Neural crest cell (in vitro differentiated cells): Measurements from ENCODE around the gene IGFBP7. TPM values are rescaled to one million over a fixed set of nuclear protein-coding genes. Genes with fewer than 3 reads are reported as not detected.

Experiments
- DNase-seq: peaks from one replicate; pipeline ENCODE4 v3.0.0; 2021; ENCODE audit warnings: low read depth, mixed read lengths, low spot score
- H3K27ac Mint-ChIP-seq: one replicate; pipeline ENCODE4 v1.8.0; 2021; ENCODE audit warnings: mild to moderate bottlenecking, mixed read lengths; ENCODE audit not compliant: unreplicated experiment
- H3K27me3 Mint-ChIP-seq: 2 replicates; pipeline ENCODE4 v1.8.0; 2021; ENCODE audit warnings: low read depth, mild to moderate bottlenecking, mixed read lengths
- H3K36me3 Mint-ChIP-seq: 2 replicates; pipeline ENCODE4 v1.8.0; 2021; ENCODE audit warnings: low read depth, mild to moderate bottlenecking, mixed read lengths
- H3K4me1 Mint-ChIP-seq: 2 replicates; pipeline ENCODE4 v1.8.0; 2021; ENCODE audit warnings: mixed read lengths
- H3K4me3 Mint-ChIP-seq: one replicate; pipeline ENCODE4 v1.8.0; 2021; ENCODE audit warnings: mild to moderate bottlenecking, mixed read lengths
- H3K9me3 Mint-ChIP-seq: 2 replicates; pipeline ENCODE4 v1.8.0; 2021; ENCODE audit warnings: mixed read lengths
- total RNA-seq: library from RNA; stranded (reverse); gene quantifications from 2 replicates; pipeline ENCODE4 v1.2.1, GENCODE V29; 2021
- TF ChIP-seq, protein P1 (sequence below): fragments of 200-600 bp; sonication (generic); conservative IDR thresholded peaks from 2 replicates; pipeline ENCODE4 v1.5.0; 2021; ENCODE audit warnings: antibody characterized with exemption, mild to moderate bottlenecking

IGFBP7 gene
- total RNA-seq, 1 donor from 2014 or later, result 0.82 TPM

DNA sequence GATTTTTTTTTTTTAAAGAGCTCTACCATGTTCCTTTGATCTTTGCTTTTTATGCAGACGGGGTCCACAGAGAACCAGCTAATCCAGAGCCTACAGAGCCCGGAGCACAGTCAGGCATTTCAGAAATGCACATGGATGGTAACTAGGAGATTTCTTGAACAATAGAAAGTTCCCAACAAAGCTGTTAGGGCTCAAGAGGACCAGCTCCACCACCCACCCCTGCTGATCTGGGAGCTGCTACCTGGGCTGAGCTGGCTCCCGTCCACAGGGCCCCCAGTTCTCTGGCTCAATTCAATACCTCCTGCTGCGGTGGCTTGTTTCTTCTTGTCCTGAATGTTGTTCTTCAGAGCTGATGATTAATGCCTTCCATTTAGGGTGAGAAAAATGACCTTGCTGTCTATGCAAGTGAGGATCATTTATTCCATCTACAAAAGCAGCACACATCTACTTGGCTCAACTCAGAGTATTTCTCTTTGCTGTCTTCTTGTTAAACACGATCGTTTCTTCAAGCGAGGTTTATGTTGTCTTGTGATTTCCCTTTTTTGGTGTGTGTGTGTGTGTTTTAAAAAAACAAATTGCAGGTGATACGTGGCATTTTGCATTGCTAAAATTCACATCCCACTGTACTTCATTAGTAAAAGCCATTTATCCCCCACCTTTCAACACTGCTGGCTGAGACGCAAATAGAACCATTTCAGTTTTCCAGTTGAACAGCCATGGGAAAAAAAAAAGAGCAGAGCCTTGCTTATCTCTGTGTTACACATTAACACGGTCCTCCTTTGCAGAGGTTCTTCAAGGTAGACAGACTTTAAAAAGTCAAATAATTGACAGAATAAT lies 31.3 kb downstream of the IGFBP7 start:
- no peaks in the 10 kb centered on the region for H3K27me3 Mint-ChIP-seq
- no peaks in the 10 kb centered on the region for H3K9me3 Mint-ChIP-seq
- TF ChIP-seq, protein P1, sequence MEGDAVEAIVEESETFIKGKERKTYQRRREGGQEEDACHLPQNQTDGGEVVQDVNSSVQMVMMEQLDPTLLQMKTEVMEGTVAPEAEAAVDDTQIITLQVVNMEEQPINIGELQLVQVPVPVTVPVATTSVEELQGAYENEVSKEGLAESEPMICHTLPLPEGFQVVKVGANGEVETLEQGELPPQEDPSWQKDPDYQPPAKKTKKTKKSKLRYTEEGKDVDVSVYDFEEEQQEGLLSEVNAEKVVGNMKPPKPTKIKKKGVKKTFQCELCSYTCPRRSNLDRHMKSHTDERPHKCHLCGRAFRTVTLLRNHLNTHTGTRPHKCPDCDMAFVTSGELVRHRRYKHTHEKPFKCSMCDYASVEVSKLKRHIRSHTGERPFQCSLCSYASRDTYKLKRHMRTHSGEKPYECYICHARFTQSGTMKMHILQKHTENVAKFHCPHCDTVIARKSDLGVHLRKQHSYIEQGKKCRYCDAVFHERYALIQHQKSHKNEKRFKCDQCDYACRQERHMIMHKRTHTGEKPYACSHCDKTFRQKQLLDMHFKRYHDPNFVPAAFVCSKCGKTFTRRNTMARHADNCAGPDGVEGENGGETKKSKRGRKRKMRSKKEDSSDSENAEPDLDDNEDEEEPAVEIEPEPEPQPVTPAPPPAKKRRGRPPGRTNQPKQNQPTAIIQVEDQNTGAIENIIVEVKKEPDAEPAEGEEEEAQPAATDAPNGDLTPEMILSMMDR, result no peak
- H3K4me1 Mint-ChIP-seq, result peaks cover 15% of the 10 kb centered on the region
- DNase-seq, result no peak
- H3K27ac Mint-ChIP-seq, result no peak overlapping the region
- no peaks in the 10 kb centered on the region for H3K36me3 Mint-ChIP-seq
- H3K4me3 Mint-ChIP-seq, result no peak overlapping the region

DNA sequence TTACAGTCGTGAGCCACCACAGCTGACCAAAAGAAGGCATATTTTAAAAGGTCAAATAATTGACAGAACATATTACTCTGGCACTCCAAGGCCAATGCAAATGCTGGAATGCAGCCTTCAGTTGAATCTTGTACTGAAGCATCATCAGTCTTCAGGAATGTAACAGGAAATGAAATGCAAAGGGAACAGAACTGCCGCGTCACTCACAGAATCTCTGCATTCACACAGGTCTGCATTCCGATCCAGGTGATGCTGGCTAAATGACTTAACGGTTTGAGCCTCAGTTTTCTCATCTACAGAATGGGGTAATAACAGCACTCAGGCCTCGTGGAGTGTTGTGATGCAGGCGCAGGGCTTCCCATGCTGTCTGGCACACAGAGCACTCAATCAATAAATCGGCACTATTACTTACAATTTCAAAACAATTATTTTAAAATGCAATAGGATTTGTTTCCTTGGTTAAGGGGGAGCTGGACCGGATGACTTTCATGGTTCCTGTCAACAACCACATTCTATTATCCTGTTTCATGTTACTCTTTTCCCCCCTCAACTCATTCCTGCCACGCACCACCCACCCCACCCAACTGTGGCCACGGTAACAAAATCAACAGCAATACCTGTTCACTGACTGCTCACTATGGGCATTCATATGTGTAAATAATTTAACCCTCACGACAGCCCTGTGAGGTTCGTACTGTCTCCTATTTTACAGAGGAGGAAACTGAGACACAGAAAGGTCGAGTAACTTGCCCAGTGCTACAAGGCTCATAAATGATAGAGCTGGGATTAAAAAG lies 32.4 kb downstream of the IGFBP7 start:
- no peaks in the 10 kb centered on the region for H3K36me3 Mint-ChIP-seq
- no peaks in the 10 kb centered on the region for H3K9me3 Mint-ChIP-seq
- no peak overlapping the region for H3K27ac Mint-ChIP-seq
- DNase-seq, result no peak
- no peaks in the 10 kb centered on the region for H3K27me3 Mint-ChIP-seq
- H3K4me1 Mint-ChIP-seq, result peaks cover 15% of the 10 kb centered on the region
- TF ChIP-seq, protein P1, result no peak
- H3K4me3 Mint-ChIP-seq, result no peak overlapping the region

DNA sequence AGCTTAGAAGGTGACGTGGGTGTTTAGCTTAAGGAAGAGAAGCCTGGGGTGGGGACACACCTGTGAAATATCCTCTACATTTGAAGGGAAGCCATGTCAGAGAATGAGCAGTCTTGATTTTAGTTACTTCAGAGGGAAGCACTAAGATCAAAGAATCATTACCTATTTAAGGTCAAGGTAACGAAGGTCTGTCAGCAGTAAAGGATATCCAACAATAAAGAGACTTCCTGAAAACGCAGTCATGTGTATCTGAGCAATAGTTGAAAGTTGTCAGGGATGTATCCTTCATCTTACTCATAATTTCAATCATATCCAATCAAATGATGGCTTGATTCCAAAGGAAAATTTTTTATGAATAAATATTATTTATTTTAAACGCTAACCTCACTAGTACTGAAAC lies 33.5 kb downstream of the IGFBP7 start:
- H3K27me3 Mint-ChIP-seq, result no peaks in the 10 kb centered on the region
- no peak overlapping the region for H3K4me3 Mint-ChIP-seq

DNA sequence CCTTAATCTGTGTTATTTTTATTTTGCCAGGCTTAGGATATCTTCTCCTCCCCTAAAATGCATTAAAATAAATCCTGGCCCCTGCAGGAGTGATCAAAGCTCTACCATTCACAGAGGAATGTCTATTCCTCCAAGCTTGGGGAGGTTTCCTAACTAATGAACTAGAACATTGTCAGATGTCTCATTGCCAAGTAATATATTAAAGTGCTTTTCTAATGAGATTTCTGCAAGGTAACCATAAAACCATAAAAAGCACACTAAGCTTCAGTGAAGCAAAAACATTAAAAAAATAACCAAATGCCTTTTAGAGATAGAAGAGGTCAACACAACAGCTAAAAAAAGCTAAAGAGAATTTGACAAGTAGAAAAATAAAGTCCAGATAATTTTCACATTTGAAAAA lies 34.8 kb downstream of the IGFBP7 start:
- no peak overlapping the region for H3K4me3 Mint-ChIP-seq
- DNase-seq, result no peak
- H3K4me1 Mint-ChIP-seq, result peaks cover 25% of the 10 kb centered on the region
- no peaks in the 10 kb centered on the region for H3K27me3 Mint-ChIP-seq
- TF ChIP-seq, protein P1, result no peak
- no peak overlapping the region for H3K27ac Mint-ChIP-seq
- peaks cover under 1% of the 10 kb centered on the region for H3K9me3 Mint-ChIP-seq
- no peaks in the 10 kb centered on the region for H3K36me3 Mint-ChIP-seq

More for the DNA sequence above, 33.5 kb downstream of the IGFBP7 start:
- Mint-ChIP-seq H3K9me3 (no peaks in the 10 kb centered on the region), H3K36me3 (no peaks in the 10 kb centered on the region), H3K27ac (no peak overlapping the region), H3K4me1 (peaks cover 15% of the 10 kb centered on the region)
- no peak for DNase-seq
- TF ChIP-seq, protein P1, result no peak

- H3K4me3 Mint-ChIP-seq, result no peak overlapping the region
- H3K9me3 Mint-ChIP-seq, result peaks cover 3% of the 10 kb centered on the region
- TF ChIP-seq, protein P1, result no peak
- no peaks in the 10 kb centered on the region for H3K36me3 Mint-ChIP-seq
- peaks cover 29% of the 10 kb centered on the region for H3K4me1 Mint-ChIP-seq
- DNase-seq, result no peak
- H3K27ac Mint-ChIP-seq, result no peak overlapping the region
- no peaks in the 10 kb centered on the region for H3K27me3 Mint-ChIP-seq
Measured at GRCh38 chr4:57074744-57075143, 35.4 kb downstream of the IGFBP7 start.
